Measurements from ENCODE around the gene OPA1.

DNA sequence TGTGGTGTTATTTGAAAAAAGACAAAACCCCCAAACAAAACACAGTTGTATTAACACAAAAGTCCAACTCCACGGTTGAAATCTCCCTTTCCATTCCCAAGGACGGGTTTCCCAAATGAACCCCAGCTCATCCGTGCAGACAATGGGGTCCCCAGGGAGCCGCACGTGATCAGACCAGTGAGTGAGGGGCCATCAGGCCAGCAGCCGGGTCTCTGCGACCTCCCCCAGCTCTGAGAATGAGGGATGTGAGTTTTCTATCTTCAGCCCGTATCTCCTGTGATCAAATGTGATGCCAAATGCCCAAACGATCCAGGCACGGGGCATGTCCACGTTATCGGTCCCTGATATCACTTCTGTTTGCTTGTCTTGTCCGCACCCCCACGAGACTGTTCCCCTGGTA lies 138.0 kb downstream of the OPA1 start:
- TF ChIP-seq, protein P1, sequence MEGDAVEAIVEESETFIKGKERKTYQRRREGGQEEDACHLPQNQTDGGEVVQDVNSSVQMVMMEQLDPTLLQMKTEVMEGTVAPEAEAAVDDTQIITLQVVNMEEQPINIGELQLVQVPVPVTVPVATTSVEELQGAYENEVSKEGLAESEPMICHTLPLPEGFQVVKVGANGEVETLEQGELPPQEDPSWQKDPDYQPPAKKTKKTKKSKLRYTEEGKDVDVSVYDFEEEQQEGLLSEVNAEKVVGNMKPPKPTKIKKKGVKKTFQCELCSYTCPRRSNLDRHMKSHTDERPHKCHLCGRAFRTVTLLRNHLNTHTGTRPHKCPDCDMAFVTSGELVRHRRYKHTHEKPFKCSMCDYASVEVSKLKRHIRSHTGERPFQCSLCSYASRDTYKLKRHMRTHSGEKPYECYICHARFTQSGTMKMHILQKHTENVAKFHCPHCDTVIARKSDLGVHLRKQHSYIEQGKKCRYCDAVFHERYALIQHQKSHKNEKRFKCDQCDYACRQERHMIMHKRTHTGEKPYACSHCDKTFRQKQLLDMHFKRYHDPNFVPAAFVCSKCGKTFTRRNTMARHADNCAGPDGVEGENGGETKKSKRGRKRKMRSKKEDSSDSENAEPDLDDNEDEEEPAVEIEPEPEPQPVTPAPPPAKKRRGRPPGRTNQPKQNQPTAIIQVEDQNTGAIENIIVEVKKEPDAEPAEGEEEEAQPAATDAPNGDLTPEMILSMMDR (IDR thresholded peaks at IDR 0.05) = no peak
- TF ChIP-seq POLR2A (IDR thresholded peaks at IDR 0.05) (no peak), POLR2AphosphoS5 (IDR thresholded peaks at IDR 0.05) (no peak), EP300 (IDR thresholded peaks at IDR 0.05) (no peak)

All from stomach (tissue), 4 donors.